H1 (cell line): ENCODE measurements around the gene TMEM202. TPM values are rescaled to one million over a fixed set of nuclear protein-coding genes. Genes with fewer than 3 reads are reported as not detected.

Source experiments
- CTCF ChIA-PET: fragments of 300-600 bp; sonication (Branson Sonifier 250); formaldehyde crosslinking; loops from one replicate; lab custom pipeline; 2021; ENCODE audit not compliant: partially characterized antibody; lab: Charles Lee
- POLR2A ChIA-PET: fragments of 300-600 bp; sonication (Branson Sonifier 250); formaldehyde crosslinking; loops from one replicate; lab custom pipeline; 2021; ENCODE audit warnings: inconsistent platforms; ENCODE audit not compliant: partially characterized antibody; lab: Charles Lee
- DNase-seq, 2 experiments: peaks; one replicate each; pipeline versions ENCODE4 v3.0.0 to v3.0.0-alpha.2; 2010 to 2022; ENCODE audit warnings: low spot score in 2 of 2, low read depth in 1 of 2, mixed read lengths in 1 of 2
- FAIRE-seq: peaks from 2 replicates; lab custom pipeline; 2011; peaks lifted over from hg19 to GRCh38; lab: Jason Lieb, UNC
- H2AFZ ChIP-seq: 2 replicates; pipeline ENCODE4 v1.8.1; 2012; ENCODE audit warnings: low read length, inconsistent platforms
- H2AK5ac ChIP-seq: 2 replicates; pipeline ENCODE4 v1.6.1; 2013; ENCODE audit warnings: low read depth, low read length
- H2BK120ac ChIP-seq: replicated peaks from 2 replicates; pipeline ENCODE3; 2013; ENCODE audit warnings: low read depth, low read length, inconsistent platforms
- H2BK12ac ChIP-seq: 2 replicates; pipeline ENCODE4 v1.6.1; 2013; ENCODE audit warnings: low read depth, low read length
- H2BK15ac ChIP-seq: 2 replicates; pipeline ENCODE4 v1.6.1; 2013; ENCODE audit warnings: low read length
- H2BK20ac ChIP-seq: 2 replicates; pipeline ENCODE4 v1.6.1; 2013; ENCODE audit warnings: low read length
- H2BK5ac ChIP-seq: 2 replicates; pipeline ENCODE4 v1.6.1; 2013; ENCODE audit warnings: low read depth, low read length
- H3K14ac ChIP-seq: 2 replicates; pipeline ENCODE4 v1.6.1; 2013; ENCODE audit warnings: inconsistent platforms; ENCODE audit not compliant: insufficient read length
- H3K18ac ChIP-seq: 2 replicates; pipeline ENCODE4 v1.6.1; 2013; ENCODE audit warnings: low read length; ENCODE audit errors: extremely low read depth
- H3K23ac ChIP-seq: 2 replicates; pipeline ENCODE4 v1.6.1; 2013; ENCODE audit warnings: inconsistent platforms; ENCODE audit not compliant: insufficient read length
- H3K23me2 ChIP-seq: 2 replicates; pipeline ENCODE4 v1.6.1; 2013; ENCODE audit warnings: low read depth, low read length
- H3K27ac ChIP-seq: 2 replicates; pipeline ENCODE4 v1.6.1; 2011; ENCODE audit warnings: low read depth, low read length, inconsistent platforms
- H3K27me3 ChIP-seq, 4 experiments: replicated peaks in 1 of 4; 1 replicate in 1 of 4; 2 replicates in 3 of 4; pipeline versions ENCODE4 v1.6.1 to v1.8.1; 2011 to 2013; ENCODE audit warnings: low read length in 3 of 4, mild to moderate bottlenecking in 3 of 4, inconsistent platforms in 2 of 4, mixed read lengths in 2 of 4, moderate library complexity in 1 of 4; ENCODE audit not compliant: control insufficient read depth in 3 of 4, insufficient read depth in 3 of 4; ENCODE audit errors: extremely low read depth in 1 of 4
- H3K36me3 ChIP-seq, 4 experiments: 2 replicates each; pipeline versions ENCODE4 v1.6.1 to v1.8.1; 2011 to 2013; ENCODE audit warnings: mild to moderate bottlenecking in 4 of 4, low read length in 3 of 4, moderate library complexity in 2 of 4, control low read depth in 1 of 4, inconsistent platforms in 1 of 4; ENCODE audit not compliant: insufficient read depth in 4 of 4, control insufficient read depth in 2 of 4
- H3K4ac ChIP-seq: replicated peaks from 2 replicates; pipeline ENCODE3; 2013; ENCODE audit warnings: low read length, low read depth, mixed read lengths, inconsistent platforms; ENCODE audit not compliant: insufficient read length
- H3K4me1 ChIP-seq, 4 experiments: replicated peaks in 1 of 4; 1 replicate in 1 of 4; 2 replicates in 3 of 4; pipeline versions ENCODE4 v1.6.1 to v1.8.1; 2011 to 2013; ENCODE audit warnings: low read length in 3 of 4, inconsistent platforms in 2 of 4, mixed read lengths in 1 of 4; ENCODE audit not compliant: insufficient read depth in 4 of 4, control insufficient read depth in 3 of 4
- H3K4me2 ChIP-seq, 2 experiments: 2 replicates each; pipeline versions ENCODE4 v1.6.1 to v1.8.1; 2011 to 2013; ENCODE audit warnings: low read depth in 2 of 2, low read length in 2 of 2, control low read depth in 1 of 2, inconsistent platforms in 1 of 2, mild to moderate bottlenecking in 1 of 2; ENCODE audit not compliant: insufficient read depth in 1 of 2
- H3K4me3 ChIP-seq, 4 experiments: fragments of 200-600, 300-600 bp in 1 of 4; sonication (generic), shearing (Covaris generic), sonication (Bioruptor Twin) in 1 of 4; 2 replicates each; pipeline versions ENCODE4 v1.5.1 to v1.8.1; 2011 to 2016; ENCODE audit warnings: low read length in 4 of 4, low read depth in 3 of 4, control low read depth in 2 of 4, inconsistent platforms in 2 of 4, mild to moderate bottlenecking in 2 of 4, mixed read lengths in 1 of 4, moderate library complexity in 1 of 4; ENCODE audit not compliant: insufficient read depth in 2 of 4; ENCODE audit errors: extremely low read depth in 1 of 4
- H3K56ac ChIP-seq: replicated peaks from 2 replicates; pipeline ENCODE3; 2013; ENCODE audit warnings: low read depth, mild to moderate bottlenecking, mixed read lengths, low read length, inconsistent platforms; ENCODE audit not compliant: insufficient read length
- H3K79me1 ChIP-seq: 2 replicates; pipeline ENCODE4 v1.6.1; 2013; ENCODE audit warnings: low read depth, low read length, control low read depth
- H3K79me2 ChIP-seq, 2 experiments: 2 replicates each; pipeline versions ENCODE4 v1.6.1 to v1.8.1; 2012 to 2013; ENCODE audit warnings: low read length in 2 of 2, mild to moderate bottlenecking in 2 of 2, inconsistent platforms in 1 of 2; ENCODE audit not compliant: insufficient read depth in 2 of 2, control insufficient read depth in 1 of 2
- H3K9ac ChIP-seq, 4 experiments: replicated peaks in 1 of 4; 1 replicate in 1 of 4; 2 replicates in 3 of 4; pipeline versions ENCODE4 v1.6.1 to v1.8.1; 2011 to 2013; ENCODE audit warnings: low read depth in 3 of 4, low read length in 3 of 4, control low read depth in 2 of 4, mild to moderate bottlenecking in 2 of 4, moderate library complexity in 2 of 4, inconsistent platforms in 1 of 4; ENCODE audit errors: extremely low read depth in 1 of 4
- H3K9me3 ChIP-seq, 2 experiments: 2 replicates each; pipeline versions ENCODE4 v1.6.1 to v1.8.1; 2012 to 2013; ENCODE audit warnings: mild to moderate bottlenecking in 2 of 2, moderate library complexity in 2 of 2, control low read depth in 1 of 2, inconsistent platforms in 1 of 2, low read depth in 1 of 2, low read length in 1 of 2, mixed read lengths in 1 of 2; ENCODE audit not compliant: insufficient read depth in 2 of 2
- H4K20me1 ChIP-seq, 2 experiments: replicated peaks in 1 of 2; 2 replicates each; pipeline versions ENCODE3 to v1.8.1; 2011 to 2013; ENCODE audit warnings: inconsistent platforms in 2 of 2, low read length in 2 of 2, mild to moderate bottlenecking in 1 of 2; ENCODE audit not compliant: insufficient read depth in 2 of 2, control insufficient read depth in 1 of 2
- H4K5ac ChIP-seq: 2 replicates; pipeline ENCODE4 v1.6.1; 2013; ENCODE audit warnings: low read length, low read depth, mixed read lengths, inconsistent platforms; ENCODE audit not compliant: insufficient read length
- H4K8ac ChIP-seq: 2 replicates; pipeline ENCODE4 v1.8.0; 2013; ENCODE audit warnings: mild to moderate bottlenecking, moderate library complexity, low read length, inconsistent platforms; ENCODE audit not compliant: insufficient read depth; ENCODE audit errors: extremely low read depth
- H4K91ac ChIP-seq: replicated peaks from 2 replicates; pipeline ENCODE3; 2013; ENCODE audit warnings: low read length, mixed read lengths, inconsistent platforms; ENCODE audit not compliant: insufficient read length
- CBX5 ChIP-seq: fragments of 300-800, 300-1000 bp; sonication (generic); IDR thresholded peaks from 2 replicates; pipeline ENCODE4 v1.7.1; 2016; ENCODE audit warnings: antibody characterized with exemption, low read length, low read depth
- EP300 ChIP-seq, 2 experiments: IDR thresholded peaks; 1 replicate in 1 of 2; 2 replicates in 1 of 2; pipeline ENCODE4 v1.6.1; 2011 to 2012; ENCODE audit warnings: low read depth in 2 of 2, low read length in 2 of 2, mild to moderate bottlenecking in 2 of 2, borderline replicate concordance in 1 of 2, inconsistent platforms in 1 of 2, moderate library complexity in 1 of 2
- GTF2F1 ChIP-seq: IDR thresholded peaks from 2 replicates; pipeline ENCODE4 v1.6.1; 2012; ENCODE audit warnings: low read depth, low read length, improper control_type of control experiment, borderline replicate concordance
- RXRA ChIP-seq: IDR thresholded peaks from 2 replicates; pipeline ENCODE4 v1.6.1; 2011; ENCODE audit warnings: low read depth, mild to moderate bottlenecking, low read length, moderate library complexity; ENCODE audit not compliant: insufficient read depth
- SIRT6 ChIP-seq: IDR thresholded peaks from one replicate; pipeline ENCODE4 v1.7.1; 2012; ENCODE audit warnings: low read length, inconsistent platforms
- SIX5 ChIP-seq: IDR thresholded peaks from 2 replicates; pipeline ENCODE4 v1.6.1; 2011; ENCODE audit warnings: mild to moderate bottlenecking, low read depth, low read length
- SP1 ChIP-seq: IDR thresholded peaks from 2 replicates; pipeline ENCODE4 v1.6.1; 2011; ENCODE audit warnings: low read depth, low read length
- SP2 ChIP-seq: IDR thresholded peaks from 2 replicates; pipeline ENCODE4 v1.6.1; 2012; ENCODE audit warnings: mild to moderate bottlenecking, low read length, inconsistent platforms
- SP4 ChIP-seq: IDR thresholded peaks from 2 replicates; pipeline ENCODE4 v1.6.1; 2012; ENCODE audit warnings: low read length, inconsistent platforms
- TAF7 ChIP-seq: optimal IDR thresholded peaks from 2 replicates; pipeline ENCODE3; 2011; ENCODE audit warnings: low read depth, mild to moderate bottlenecking, inconsistent platforms, low read length, moderate library complexity, borderline replicate concordance
- YY1 ChIP-seq: IDR thresholded peaks from 2 replicates; pipeline ENCODE4 v1.6.1; 2011; ENCODE audit warnings: low read depth, mild to moderate bottlenecking, low read length
- WGBS, 2 experiments: shearing (Covaris generic) in 1 of 2; methylation state at CpG; one replicate each; pipeline versions ENCODE4 v1.1.6 to v1.1.7; 2013 to 2015; ENCODE audit warnings: low lambda C conversion rate in 2 of 2, mixed read lengths in 2 of 2, inconsistent platforms in 1 of 2, low coverage in 1 of 2, missing lambda C conversion rate in 1 of 2; ENCODE audit not compliant: insufficient replicate concordance in 2 of 2, insufficient coverage in 1 of 2, insufficient read length in 1 of 2; ENCODE audit errors: extremely low coverage in 1 of 2, missing lambda C conversion rate in 1 of 2; 5-methylcytosine and 5-hydroxymethylcytosine counted together
- polyA plus RNA-seq, 7 experiments: library from polyadenylated mRNA; depleted of rRNA in 3 of 7; stranded (reverse) in 5 of 7; unstranded in 2 of 7; fragments of >200 nt in 5 of 7; fragments of 200-250 nt in 2 of 7; gene quantifications; 1 replicate in 5 of 7; 2 replicates in 1 of 7; 4 replicates in 1 of 7; pipeline versions ENCODE4 v1.2.1 to v1.2.3, GENCODE V29; 2011 to 2013; ENCODE audit warnings: missing spikeins in 2 of 7, mixed read lengths in 2 of 7
- total RNA-seq: library from RNA; stranded (reverse); fragmentation: NEBNext Ultra II Directional; extraction: Animal tissue kit (Norgen Biotek cat#: 25700); gene quantifications from 2 replicates; pipeline ENCODE4 v1.2.1, GENCODE V29; 2021
- TF ChIP-seq, protein P1 (sequence below), 3 experiments: IDR thresholded peaks; 1 replicate in 2 of 3; 2 replicates in 1 of 3; pipeline versions ENCODE4 v1.5.1 to v1.6.1; 2011; ENCODE audit warnings: low read length in 3 of 3, mild to moderate bottlenecking in 3 of 3, inconsistent platforms in 2 of 3, low read depth in 1 of 3, moderate library complexity in 1 of 3; ENCODE audit not compliant: insufficient read depth in 1 of 3; ENCODE audit errors: control extremely low read depth in 1 of 3

The TMEM202 gene
- total and polyA plus RNA-seq, 2 of the 8 experiments (the other 6 are each of a cell fraction or from before 2014, with no cell fraction given) = not detected

DNA sequence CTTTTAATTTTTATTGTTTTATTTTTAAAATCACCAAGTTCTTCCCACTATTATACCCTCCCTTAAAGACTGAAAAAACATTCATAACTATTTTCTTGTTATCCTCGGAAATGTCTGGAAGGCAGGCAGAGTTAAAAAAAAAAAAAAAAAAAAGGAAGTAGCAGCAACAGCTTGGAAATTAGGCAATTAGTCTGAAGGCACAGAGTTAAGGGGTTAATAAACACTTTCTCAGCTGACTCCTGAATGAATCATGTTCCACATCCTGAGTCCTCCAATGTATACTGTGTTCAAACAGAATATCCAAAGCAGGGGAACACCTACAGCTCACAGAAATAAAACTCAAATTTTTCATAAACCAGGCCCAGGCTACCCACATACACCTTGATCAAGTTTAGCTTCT, 28.1 kb upstream of the TMEM202 start:
- Histone ChIP-seq H3K4ac (no peak overlapping the region), H3K23me2 (no peaks in the 10 kb centered on the region), H3K79me2 (peaks cover 0 to 45% of the 10 kb centered on the region in 2 experiments; a peak in 2 of 4 replicates), H3K18ac (no peak overlapping the region), H4K20me1 (peaks cover 1 to 2% of the 10 kb centered on the region in 2 experiments), H2BK12ac (no peak overlapping the region), H4K8ac (no peak overlapping the region), H3K36me3 (peaks cover 0 to 4% (median 0%) of the 10 kb centered on the region in 4 experiments; a peak in 2 of 8 replicates), H3K4me1 (0 out of 7 replicates have a peak, but pooled peaks cover 0 to 4% (median 0%) of the 10 kb centered on the region in 4 experiments), H4K5ac (no peak overlapping the region), H2AK5ac (no peak overlapping the region), H2AFZ (no peak overlapping the region), H3K27ac (no peak overlapping the region), H3K14ac (no peak overlapping the region), H2BK15ac (no peak overlapping the region), H3K4me3 (no peak overlapping the region), H3K23ac (no peak overlapping the region), H3K27me3 (no peaks in the 10 kb centered on the region), H2BK5ac (no peak overlapping the region), H3K9ac (no peak overlapping the region), H3K4me2 (no peak overlapping the region), H2BK120ac (no peak overlapping the region), H2BK20ac (no peak overlapping the region), H3K56ac (no peak overlapping the region), H3K79me1 (peaks cover 9% of the 10 kb centered on the region; the same call in 1 of the 2 replicates), H3K9me3 (no peaks in the 10 kb centered on the region), H4K91ac (no peak overlapping the region)
- POLR2A ChIA-PET = interaction anchor here (0.5 kb wide), 1 partner anchor 78 kb away, joined by 3 read pairs; no protein-coding TSS in a partner anchor
- WGBS, 2 experiments = 70% methylated on average over 1 of the region's 1 CpG; no CpG with 5 or more reads in 1 of the 2 experiments
- DNase-seq (no peak), FAIRE-seq (no peak)
- CTCF ChIA-PET = no interaction called here
- TF ChIP-seq SP1 = no peak
- no peak for TF ChIP-seq TAF7
- TF ChIP-seq SIX5 = no peak
- TF ChIP-seq SIRT6 = no peak
- no peak for TF ChIP-seq YY1
- no peak for TF ChIP-seq CBX5
- no peak for TF ChIP-seq RXRA
- no peak for TF ChIP-seq EP300 (IDR thresholded peaks at IDR 0.05; ENCODE audit: borderline replicate concordance in 1 of 2, low read depth in 2 of 2, low read length in 2 of 2)
- no peak for TF ChIP-seq GTF2F1
- TF ChIP-seq, protein P1, sequence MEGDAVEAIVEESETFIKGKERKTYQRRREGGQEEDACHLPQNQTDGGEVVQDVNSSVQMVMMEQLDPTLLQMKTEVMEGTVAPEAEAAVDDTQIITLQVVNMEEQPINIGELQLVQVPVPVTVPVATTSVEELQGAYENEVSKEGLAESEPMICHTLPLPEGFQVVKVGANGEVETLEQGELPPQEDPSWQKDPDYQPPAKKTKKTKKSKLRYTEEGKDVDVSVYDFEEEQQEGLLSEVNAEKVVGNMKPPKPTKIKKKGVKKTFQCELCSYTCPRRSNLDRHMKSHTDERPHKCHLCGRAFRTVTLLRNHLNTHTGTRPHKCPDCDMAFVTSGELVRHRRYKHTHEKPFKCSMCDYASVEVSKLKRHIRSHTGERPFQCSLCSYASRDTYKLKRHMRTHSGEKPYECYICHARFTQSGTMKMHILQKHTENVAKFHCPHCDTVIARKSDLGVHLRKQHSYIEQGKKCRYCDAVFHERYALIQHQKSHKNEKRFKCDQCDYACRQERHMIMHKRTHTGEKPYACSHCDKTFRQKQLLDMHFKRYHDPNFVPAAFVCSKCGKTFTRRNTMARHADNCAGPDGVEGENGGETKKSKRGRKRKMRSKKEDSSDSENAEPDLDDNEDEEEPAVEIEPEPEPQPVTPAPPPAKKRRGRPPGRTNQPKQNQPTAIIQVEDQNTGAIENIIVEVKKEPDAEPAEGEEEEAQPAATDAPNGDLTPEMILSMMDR (IDR thresholded peaks at IDR 0.05; ENCODE audit: control extremely low read depth in 1 of 3, insufficient read depth in 1 of 3, low read depth in 1 of 3, low read length in 3 of 3) = no peak
- TF ChIP-seq SP2 = no peak
- TF ChIP-seq SP4 = no peak
